ENCODE measurements around the gene KCNQ1.

- TF ChIP-seq CTCF (IDR thresholded peaks at IDR 0.05; ENCODE audit: borderline replicate concordance, extremely low read depth, low read length, poor library complexity, severe bottlenecking), result no peak
- TF ChIP-seq EZH2 (IDR thresholded peaks at IDR 0.05; ENCODE audit: borderline replicate concordance, low read depth, low read length, severe bottlenecking), result no peak
These were observed 257.2 kb downstream of the KCNQ1 start for GRCh38 chr11:2701898-2702434.
